ENCODE measurements around the gene PLK3. TPM values are rescaled to one million over a fixed set of nuclear protein-coding genes. Genes with fewer than 3 reads are reported as not detected.
A peak's percentile ranks its signal among the peaks of the same experiment; 100 is the strongest.

The PLK3 gene
- total RNA-seq, 1 donor from 2014 or later: 2.2 TPM

DNA sequence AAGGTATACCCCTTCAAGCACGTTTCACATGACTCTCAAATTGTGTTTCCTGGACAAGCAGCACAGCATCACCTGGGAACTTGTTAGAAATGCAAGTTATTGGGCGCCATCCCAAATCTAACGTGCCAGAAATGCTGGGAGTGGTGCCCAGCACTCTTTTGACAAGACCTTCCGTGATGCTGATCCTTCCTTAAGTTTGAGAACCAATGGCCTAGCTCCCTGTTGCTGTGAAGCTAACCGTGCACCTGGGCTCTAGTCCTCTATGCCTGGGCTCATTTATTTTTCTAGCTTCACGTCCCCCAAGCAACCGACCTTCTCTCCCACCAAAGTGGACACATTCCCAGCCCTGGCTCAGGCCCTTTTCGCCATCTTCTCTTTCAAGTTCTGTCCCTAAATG, 16.5 kb upstream of the PLK3 start:
- no peak for DNase-seq (ENCODE audit: low spot score)
- peaks cover 66% of the 10 kb centered on the region for H3F3A ChIP-seq (ENCODE audit: low read depth)

DNA sequence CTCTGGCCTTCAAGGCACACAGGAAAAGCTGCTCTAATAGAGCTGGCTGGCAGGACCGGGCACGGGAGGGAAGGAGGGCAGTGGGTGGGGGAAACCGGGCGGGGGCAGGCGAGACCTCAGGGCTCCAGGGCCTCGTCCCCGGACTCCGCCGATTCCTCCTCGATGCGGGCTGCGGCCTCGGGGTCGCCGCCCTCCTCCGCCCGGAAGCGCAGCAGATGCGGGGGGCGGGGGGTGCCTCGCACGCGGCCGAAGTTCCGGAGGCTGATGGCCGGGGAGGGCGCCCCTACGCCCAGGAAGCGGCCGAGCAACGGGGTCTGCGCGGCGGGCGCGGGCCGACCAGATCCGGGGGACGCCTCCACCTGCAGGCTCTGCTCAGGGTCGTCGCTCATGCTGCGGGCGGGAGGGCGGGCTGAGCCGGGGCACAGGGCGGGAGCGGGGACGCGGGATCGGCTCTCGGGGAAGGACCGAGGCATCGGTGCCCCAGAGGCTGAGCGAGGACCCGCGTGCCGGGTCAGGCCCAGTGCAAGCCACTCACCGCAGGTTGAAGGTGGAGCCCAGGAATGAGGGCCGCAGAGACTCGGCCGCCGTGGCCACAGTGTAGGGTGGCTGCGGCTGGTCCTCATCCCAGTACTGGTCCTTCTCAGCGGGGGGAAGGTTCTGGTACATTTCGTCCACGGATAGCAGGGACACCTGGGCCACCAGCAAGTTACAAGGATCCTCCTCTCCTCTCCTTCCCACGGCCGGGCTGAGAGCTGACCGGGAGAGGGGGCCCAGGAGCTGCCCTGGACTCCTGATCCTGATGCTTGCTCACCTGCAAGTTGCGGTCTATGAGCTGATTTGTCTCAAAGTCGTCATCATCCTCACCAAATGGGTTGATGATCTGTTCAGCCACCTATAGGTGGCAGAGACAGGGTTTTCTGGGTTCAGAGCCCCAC, 15.8 kb upstream of the PLK3 start:
- Histone ChIP-seq H3F3A (ENCODE audit: low read depth) (peaks cover 59% of the 10 kb centered on the region), H3K4me1 (peaks cover 18% of the 10 kb centered on the region), H3K36me3 (no peaks in the 10 kb centered on the region), H3K4me3 (peak overlapping the region; percentile 40), H3K9me3 (ENCODE audit: low read depth) (no peaks in the 10 kb centered on the region), H4K20me1 (ENCODE audit: low read depth) (peaks cover 8% of the 10 kb centered on the region), H2AFZ (replicated peaks) (peak overlapping the region; percentile 87), H3K27ac (no peak overlapping the region), H3K27me3 (peaks cover 36% of the 10 kb centered on the region), H3K9ac (no peak overlapping the region), H3K79me2 (ENCODE audit: low read depth) (no peaks in the 10 kb centered on the region), H3K4me2 (peak overlapping the region; percentile 76)
- H3K27me3 Mint-ChIP-seq (ENCODE audit: insufficient read depth, low read depth): peaks cover 10% of the 10 kb centered on the region
- H3K27ac Mint-ChIP-seq: peak overlapping the region; percentile 60
- TF ChIP-seq, protein P1, sequence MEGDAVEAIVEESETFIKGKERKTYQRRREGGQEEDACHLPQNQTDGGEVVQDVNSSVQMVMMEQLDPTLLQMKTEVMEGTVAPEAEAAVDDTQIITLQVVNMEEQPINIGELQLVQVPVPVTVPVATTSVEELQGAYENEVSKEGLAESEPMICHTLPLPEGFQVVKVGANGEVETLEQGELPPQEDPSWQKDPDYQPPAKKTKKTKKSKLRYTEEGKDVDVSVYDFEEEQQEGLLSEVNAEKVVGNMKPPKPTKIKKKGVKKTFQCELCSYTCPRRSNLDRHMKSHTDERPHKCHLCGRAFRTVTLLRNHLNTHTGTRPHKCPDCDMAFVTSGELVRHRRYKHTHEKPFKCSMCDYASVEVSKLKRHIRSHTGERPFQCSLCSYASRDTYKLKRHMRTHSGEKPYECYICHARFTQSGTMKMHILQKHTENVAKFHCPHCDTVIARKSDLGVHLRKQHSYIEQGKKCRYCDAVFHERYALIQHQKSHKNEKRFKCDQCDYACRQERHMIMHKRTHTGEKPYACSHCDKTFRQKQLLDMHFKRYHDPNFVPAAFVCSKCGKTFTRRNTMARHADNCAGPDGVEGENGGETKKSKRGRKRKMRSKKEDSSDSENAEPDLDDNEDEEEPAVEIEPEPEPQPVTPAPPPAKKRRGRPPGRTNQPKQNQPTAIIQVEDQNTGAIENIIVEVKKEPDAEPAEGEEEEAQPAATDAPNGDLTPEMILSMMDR (IDR thresholded peaks at IDR 0.05): peak; percentile 17
- no peak for TF ChIP-seq EZH2phosphoT487 (IDR thresholded peaks at IDR 0.05)
- peak; percentile 78 for DNase-seq (ENCODE audit: low spot score)
- H3K9me3 Mint-ChIP-seq: no peaks in the 10 kb centered on the region
- peak overlapping the region; percentile 77 for H3K4me3 Mint-ChIP-seq
- H3K36me3 Mint-ChIP-seq: peaks cover 15% of the 10 kb centered on the region
- H3K4me1 Mint-ChIP-seq: peaks cover 19% of the 10 kb centered on the region

More for the DNA sequence above, 16.5 kb upstream of the PLK3 start:
- H3K9ac ChIP-seq: no peak overlapping the region
- H3K4me1 ChIP-seq: peaks cover 18% of the 10 kb centered on the region
- Mint-ChIP-seq H3K4me1 (peaks cover 19% of the 10 kb centered on the region), H3K9me3 (no peaks in the 10 kb centered on the region), H3K4me3 (peak overlapping the region; percentile 77), H3K27ac (peak overlapping the region; percentile 60), H3K27me3 (ENCODE audit: insufficient read depth, low read depth) (peaks cover 10% of the 10 kb centered on the region), H3K36me3 (peaks cover 19% of the 10 kb centered on the region)
- peak overlapping the region; percentile 40 for H3K4me3 ChIP-seq
- H3K27ac ChIP-seq: no peak overlapping the region
- no peak for TF ChIP-seq EZH2phosphoT487 (IDR thresholded peaks at IDR 0.05)
- TF ChIP-seq, protein P1 (IDR thresholded peaks at IDR 0.05): no peak
- TF ChIP-seq EZH2 (IDR thresholded peaks at IDR 0.05): no peak
- peaks cover 15% of the 10 kb centered on the region for H4K20me1 ChIP-seq (ENCODE audit: low read depth)
- H3K36me3 ChIP-seq: no peaks in the 10 kb centered on the region
- H2AFZ ChIP-seq (replicated peaks): peak overlapping the region; percentile 87
- H3K79me2 ChIP-seq (ENCODE audit: low read depth): peaks cover 2% of the 10 kb centered on the region
- peaks cover 36% of the 10 kb centered on the region for H3K27me3 ChIP-seq
- no peaks in the 10 kb centered on the region for H3K9me3 ChIP-seq (ENCODE audit: low read depth)
- H3K4me2 ChIP-seq: peak overlapping the region; percentile 76

DNA sequence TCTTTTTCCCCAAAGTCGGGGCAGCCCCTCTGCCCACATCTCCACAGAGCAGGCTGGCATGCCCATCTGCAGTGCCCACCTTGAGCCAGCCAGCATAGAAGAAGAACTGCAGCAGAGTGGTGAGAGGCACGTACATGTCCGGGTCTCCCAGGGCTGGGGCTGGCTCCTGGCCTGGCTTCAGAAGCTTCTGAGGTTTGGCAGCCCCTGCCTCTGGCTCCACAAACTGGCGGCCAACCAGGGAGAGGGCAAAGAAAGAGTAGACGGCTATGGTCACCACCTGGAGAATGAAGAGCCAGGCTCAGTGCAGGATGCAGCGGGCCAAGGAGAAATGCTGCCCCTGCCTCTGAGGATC, 15.2 kb upstream of the PLK3 start:
- Mint-ChIP-seq H3K36me3 (peaks cover 13% of the 10 kb centered on the region), H3K27me3 (ENCODE audit: insufficient read depth, low read depth) (peaks cover 10% of the 10 kb centered on the region), H3K9me3 (no peaks in the 10 kb centered on the region), H3K27ac (no peak overlapping the region), H3K4me1 (peaks cover 23% of the 10 kb centered on the region), H3K4me3 (peak overlapping the region; percentile 64)
- no peak for DNase-seq (ENCODE audit: low spot score)
- Histone ChIP-seq H3K79me2 (ENCODE audit: low read depth) (no peaks in the 10 kb centered on the region), H3K4me1 (peaks cover 18% of the 10 kb centered on the region), H3F3A (ENCODE audit: low read depth) (peaks cover 53% of the 10 kb centered on the region), H3K4me3 (no peak overlapping the region), H2AFZ (replicated peaks) (no peak overlapping the region), H3K9ac (no peak overlapping the region), H3K27ac (no peak overlapping the region), H3K27me3 (peaks cover 36% of the 10 kb centered on the region), H4K20me1 (ENCODE audit: low read depth) (peaks cover 7% of the 10 kb centered on the region), H3K36me3 (no peaks in the 10 kb centered on the region), H3K9me3 (ENCODE audit: low read depth) (no peaks in the 10 kb centered on the region), H3K4me2 (peak overlapping the region; percentile 76)
- TF ChIP-seq EZH2 (IDR thresholded peaks at IDR 0.05): no peak
- TF ChIP-seq, protein P1 (IDR thresholded peaks at IDR 0.05): no peak
- TF ChIP-seq EZH2phosphoT487 (IDR thresholded peaks at IDR 0.05): no peak

All from neural progenitor cell (in vitro differentiated cells).